BLaER1 treated with 17β-estradiol and CSF1 and Interleukin-3, amounts not matched to agents 10 nM and 100 nM (cell line): ENCODE results near the gene STRN3.

Experiments
- H3K27ac ChIP-seq, 11 experiments: shearing (Covaris generic); formaldehyde crosslinking; 2 replicates each; pipeline ENCODE4 v1.8.1; 2022
- H3K27me3 ChIP-seq, 11 experiments: shearing (Covaris generic); formaldehyde crosslinking; 2 replicates each; pipeline ENCODE4 v1.8.1; 2022
- H3K36me3 ChIP-seq, 11 experiments: shearing (Covaris generic); formaldehyde crosslinking; 2 replicates each; pipeline ENCODE4 v1.8.1; 2022
- H3K4me1 ChIP-seq, 10 experiments: shearing (Covaris generic); formaldehyde crosslinking; 2 replicates each; pipeline ENCODE4 v1.8.1; 2022
- H3K4me2 ChIP-seq, 11 experiments: shearing (Covaris generic); formaldehyde crosslinking; 2 replicates each; pipeline ENCODE4 v1.8.1; 2022
- H3K4me3 ChIP-seq, 10 experiments: shearing (Covaris generic); formaldehyde crosslinking; 2 replicates each; pipeline ENCODE4 v1.8.1; 2022
- H3K9ac ChIP-seq, 11 experiments: shearing (Covaris generic); formaldehyde crosslinking; 2 replicates each; pipeline ENCODE4 v1.8.1; 2022
- H3K9me3 ChIP-seq, 11 experiments: shearing (Covaris generic); formaldehyde crosslinking; replicated peaks in 1 of 11; 2 replicates each; pipeline ENCODE4 v1.8.1; 2022
- H4K20me1 ChIP-seq, 11 experiments: shearing (Covaris generic); formaldehyde crosslinking; 2 replicates each; pipeline ENCODE4 v1.8.1; 2022
- Cebpa-rat ChIP-seq, 11 experiments: shearing (Covaris generic); IDR thresholded peaks; 2 replicates each; pipeline ENCODE4 v1.8.1; 2022

The STRN3 gene

DNA sequence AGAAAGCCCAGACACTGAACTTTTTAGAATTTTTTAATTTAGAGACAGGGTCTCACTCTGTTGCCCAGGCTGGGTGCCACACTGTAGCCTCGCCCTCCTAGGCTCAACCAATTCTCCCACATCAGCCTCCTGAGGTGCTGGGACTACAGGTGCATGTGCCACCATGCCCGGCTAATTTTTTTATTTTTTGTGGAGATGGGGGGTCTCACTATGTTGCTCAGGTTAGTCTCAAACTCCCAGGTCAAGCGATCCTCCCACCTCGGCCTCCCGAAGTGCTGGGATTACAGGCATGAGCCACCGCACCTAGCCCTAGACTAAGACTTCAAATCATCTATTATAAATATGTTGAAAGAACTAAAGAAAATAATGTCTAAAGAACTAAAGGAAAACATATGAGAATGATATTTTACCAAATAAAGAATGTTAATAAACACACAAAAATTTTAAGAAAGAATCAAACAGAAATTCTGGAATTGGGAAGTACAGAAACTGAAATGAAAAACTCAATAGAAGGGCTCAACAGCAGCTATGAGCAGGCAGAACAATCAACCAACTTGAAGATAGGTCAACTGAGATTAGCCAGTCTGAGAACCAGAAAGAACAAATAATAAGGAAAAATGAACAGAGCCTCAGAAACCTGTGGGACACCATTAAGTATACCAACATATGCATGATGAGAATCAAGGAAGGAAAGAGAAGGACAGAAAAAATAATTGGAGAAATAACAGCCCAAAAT is 27.0 kb downstream of the STRN3 start:
- H4K20me1 ChIP-seq = peaks cover 6 to 79% (median 36%) of the 10 kb centered on the region in 11 experiments; a peak in 18 of 22 replicates

DNA sequence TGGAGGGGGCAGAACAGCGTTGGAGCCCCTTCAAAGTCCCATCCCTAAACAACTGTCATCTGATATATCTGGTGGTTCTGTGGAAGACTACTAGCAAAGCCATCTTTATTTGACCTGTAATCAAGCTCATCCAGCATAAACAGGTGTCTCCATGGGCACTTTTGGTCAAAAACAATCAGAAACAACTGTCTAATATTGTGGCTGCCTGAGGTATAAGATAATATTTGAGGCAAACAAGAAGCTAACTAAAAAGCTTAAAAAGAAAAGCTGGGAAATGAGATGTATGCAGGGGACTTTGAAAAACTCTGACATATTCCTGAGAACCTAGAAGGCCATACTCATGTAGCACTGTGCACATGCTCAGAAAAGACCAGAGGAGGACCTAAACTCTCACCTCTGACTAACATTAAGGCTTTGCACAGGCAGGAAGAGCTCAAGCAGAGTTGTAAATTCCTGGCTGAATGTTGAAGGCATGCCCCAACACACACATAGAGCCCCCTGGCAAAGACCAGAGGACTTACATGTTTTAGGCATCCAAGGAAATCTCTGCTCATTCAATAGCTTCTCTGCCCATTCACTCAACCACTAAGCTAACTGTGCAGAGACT is 28.0 kb downstream of the STRN3 start:
- H3K36me3 ChIP-seq = peaks cover 47 to 72% (median 66%) of the 10 kb centered on the region in 11 experiments
- H3K4me1 ChIP-seq = peaks cover 8 to 19% (median 16%) of the 10 kb centered on the region in 10 experiments; a peak in 19 of 20 replicates
- H3K27ac ChIP-seq = no peak overlapping the region
- H3K4me2 ChIP-seq = no peak overlapping the region
- no peaks in the 10 kb centered on the region for H3K27me3 ChIP-seq
- no peak for TF ChIP-seq Cebpa-rat (IDR thresholded peaks at IDR 0.05)
- no peak overlapping the region for H3K4me3 ChIP-seq
- H3K9me3 ChIP-seq = peaks cover 39 to 64% (median 58%) of the 10 kb centered on the region in 11 experiments
- peaks cover 3 to 78% (median 41%) of the 10 kb centered on the region in 11 experiments; a peak in 18 of 22 replicates for H4K20me1 ChIP-seq
- H3K9ac ChIP-seq = no peak overlapping the region

More for the DNA sequence above, 27.0 kb downstream of the STRN3 start:
- H3K4me1 ChIP-seq = peaks cover 8 to 19% (median 16%) of the 10 kb centered on the region in 10 experiments; a peak in 19 of 20 replicates
- H3K27me3 ChIP-seq = no peaks in the 10 kb centered on the region
- peaks cover 51 to 75% (median 72%) of the 10 kb centered on the region in 11 experiments for H3K36me3 ChIP-seq
- no peak for TF ChIP-seq Cebpa-rat (IDR thresholded peaks at IDR 0.05)
- peaks cover 39 to 71% (median 58%) of the 10 kb centered on the region in 11 experiments for H3K9me3 ChIP-seq
- peak overlapping the region in 1 of 10 experiments; percentile 17; a peak in 1 of 20 replicates for H3K4me3 ChIP-seq
- H3K9ac ChIP-seq = no peak overlapping the region
- H3K27ac ChIP-seq = no peak overlapping the region
- H3K4me2 ChIP-seq = no peak overlapping the region

DNA sequence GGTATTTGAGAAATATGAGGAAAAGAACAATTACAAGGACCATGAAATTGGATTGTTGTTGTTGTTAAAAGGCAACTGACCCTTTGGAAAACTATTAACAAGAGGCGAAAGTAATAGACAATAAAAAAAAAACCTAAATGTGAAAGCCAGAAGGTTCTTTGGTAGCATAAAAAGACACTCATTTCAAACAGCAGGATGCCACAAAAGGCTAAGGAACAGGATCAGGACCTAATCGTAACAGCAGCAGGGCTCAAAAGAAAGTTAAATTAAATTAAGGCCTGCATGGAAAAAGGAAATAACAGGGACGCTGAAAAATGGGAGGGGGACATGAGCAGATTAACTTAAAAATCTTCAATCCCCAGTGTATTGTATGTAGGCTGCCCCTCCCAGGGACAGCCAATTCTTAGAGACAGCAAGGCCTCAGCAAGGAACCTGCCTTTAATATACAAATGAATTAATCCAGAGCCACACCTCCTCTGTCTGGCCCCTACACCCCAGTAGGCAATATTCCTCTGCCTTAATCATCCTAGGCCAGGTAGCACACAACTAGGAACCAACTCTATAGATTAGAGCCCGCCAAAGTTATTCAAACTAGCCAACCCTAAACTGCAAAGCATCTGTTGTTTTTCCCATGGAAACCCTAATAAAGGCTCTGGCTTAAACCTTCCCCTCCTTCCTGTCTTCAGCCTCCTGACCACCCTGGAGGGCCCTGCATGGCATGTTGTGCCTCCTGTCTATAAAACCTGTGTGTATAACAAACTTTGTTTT is 29.1 kb downstream of the STRN3 start:
- Histone ChIP-seq H3K27ac (no peak overlapping the region), H3K4me1 (peaks cover 18 to 30% (median 26%) of the 10 kb centered on the region in 10 experiments), H3K36me3 (peaks cover 40 to 61% (median 57%) of the 10 kb centered on the region in 11 experiments), H3K4me2 (no peak overlapping the region), H3K9ac (no peak overlapping the region), H3K27me3 (no peaks in the 10 kb centered on the region), H4K20me1 (peaks cover 9 to 80% (median 50%) of the 10 kb centered on the region in 11 experiments; a peak in 19 of 22 replicates), H3K9me3 (peaks cover 39 to 53% (median 49%) of the 10 kb centered on the region in 11 experiments), H3K4me3 (no peak overlapping the region)
- no peak for TF ChIP-seq Cebpa-rat (IDR thresholded peaks at IDR 0.05)

- Histone ChIP-seq H3K4me1 (peaks cover 32 to 43% (median 39%) of the 10 kb centered on the region in 10 experiments), H3K27ac (peak overlapping the region in 3 of 11 experiments; percentile 0 to 42 (median 15); a peak in 2 of 22 replicates), H4K20me1 (peaks cover 20 to 85% (median 64%) of the 10 kb centered on the region in 11 experiments; a peak in 21 of 22 replicates), H3K4me2 (peak overlapping the region in 4 of 11 experiments; percentile 4 to 55 (median 30); a peak in 5 of 22 replicates), H3K36me3 (peaks cover 30 to 47% (median 43%) of the 10 kb centered on the region in 11 experiments), H3K27me3 (no peaks in the 10 kb centered on the region), H3K9ac (no peak overlapping the region), H3K4me3 (no peak overlapping the region), H3K9me3 (peaks cover 30 to 41% (median 35%) of the 10 kb centered on the region in 11 experiments)
- no peak for TF ChIP-seq Cebpa-rat (IDR thresholded peaks at IDR 0.05)
Measured at GRCh38 chr14:30995689-30996088, 30.5 kb downstream of the STRN3 start.

GRCh38 chr14:30994681-30995620 is 31.2 kb downstream of the STRN3 start:
- H3K27me3 ChIP-seq = no peaks in the 10 kb centered on the region
- peaks cover 22 to 34% (median 28%) of the 10 kb centered on the region in 11 experiments for H3K9me3 ChIP-seq
- H3K4me3 ChIP-seq = no peak overlapping the region
- H3K4me2 ChIP-seq = peak overlapping the region in 7 of 11 experiments; percentile 7 to 62 (median 40); a peak in 10 of 22 replicates
- H3K4me1 ChIP-seq = peaks cover 34 to 51% (median 44%) of the 10 kb centered on the region in 10 experiments
- peaks cover 23 to 44% (median 36%) of the 10 kb centered on the region in 11 experiments for H3K36me3 ChIP-seq
- TF ChIP-seq Cebpa-rat (IDR thresholded peaks at IDR 0.05) = no peak
- H3K9ac ChIP-seq = 0 out of 22 replicates have a peak overlapping the region, but pooled peaks of 2 of the 11 experiments have one; percentile 1 to 29
- H4K20me1 ChIP-seq = peaks cover 21 to 93% (median 71%) of the 10 kb centered on the region in 11 experiments; a peak in 21 of 22 replicates
- H3K27ac ChIP-seq = peak overlapping the region in 4 of 11 experiments; percentile 5 to 42 (median 20); a peak in 6 of 22 replicates

- Histone ChIP-seq H3K9ac (no peak overlapping the region), H3K27me3 (no peaks in the 10 kb centered on the region), H3K9me3 (peaks cover 4 to 15% (median 9%) of the 10 kb centered on the region in 11 experiments), H3K36me3 (peaks cover 4 to 26% (median 17%) of the 10 kb centered on the region in 11 experiments), H3K4me3 (no peak overlapping the region), H3K4me2 (peak overlapping the region in 5 of 11 experiments; percentile 23 to 72 (median 63); a peak in 3 of 22 replicates), H3K4me1 (peaks cover 34 to 60% (median 44%) of the 10 kb centered on the region in 10 experiments), H4K20me1 (peaks cover 22 to 100% (median 87%) of the 10 kb centered on the region in 11 experiments), H3K27ac (no peak overlapping the region)
- no peak for TF ChIP-seq Cebpa-rat (IDR thresholded peaks at IDR 0.05)
Measured at GRCh38 chr14:30993071-30993470, 33.1 kb downstream of the STRN3 start.

- Histone ChIP-seq H3K4me3 (no peak overlapping the region), H3K27me3 (no peaks in the 10 kb centered on the region), H3K36me3 (peaks cover 0 to 19% (median 6%) of the 10 kb centered on the region in 11 experiments; a peak in 8 of 22 replicates), H3K27ac (peak overlapping the region in 9 of 11 experiments; percentile 4 to 64 (median 41); a peak in 14 of 22 replicates), H3K9me3 (0 out of 22 replicates have a peak, but pooled peaks cover 0 to 4% (median 0%) of the 10 kb centered on the region in 11 experiments), H3K4me1 (peaks cover 33 to 60% (median 44%) of the 10 kb centered on the region in 10 experiments), H3K4me2 (peak overlapping the region; percentile 36 to 72 (median 66)), H3K9ac (no peak overlapping the region), H4K20me1 (peaks cover 28 to 99% (median 91%) of the 10 kb centered on the region in 11 experiments)
- TF ChIP-seq Cebpa-rat (IDR thresholded peaks at IDR 0.05) = no peak
Measured at GRCh38 chr14:30991408-30991807, 34.8 kb downstream of the STRN3 start.
